ENCODE measurements around the gene C14orf132. TPM values are rescaled to one million over a fixed set of nuclear protein-coding genes. Genes with fewer than 3 reads are reported as not detected.

C14orf132 gene
- total RNA-seq, 1 donor from 2014 or later: 44.8 TPM

- TF ChIP-seq, protein P1, sequence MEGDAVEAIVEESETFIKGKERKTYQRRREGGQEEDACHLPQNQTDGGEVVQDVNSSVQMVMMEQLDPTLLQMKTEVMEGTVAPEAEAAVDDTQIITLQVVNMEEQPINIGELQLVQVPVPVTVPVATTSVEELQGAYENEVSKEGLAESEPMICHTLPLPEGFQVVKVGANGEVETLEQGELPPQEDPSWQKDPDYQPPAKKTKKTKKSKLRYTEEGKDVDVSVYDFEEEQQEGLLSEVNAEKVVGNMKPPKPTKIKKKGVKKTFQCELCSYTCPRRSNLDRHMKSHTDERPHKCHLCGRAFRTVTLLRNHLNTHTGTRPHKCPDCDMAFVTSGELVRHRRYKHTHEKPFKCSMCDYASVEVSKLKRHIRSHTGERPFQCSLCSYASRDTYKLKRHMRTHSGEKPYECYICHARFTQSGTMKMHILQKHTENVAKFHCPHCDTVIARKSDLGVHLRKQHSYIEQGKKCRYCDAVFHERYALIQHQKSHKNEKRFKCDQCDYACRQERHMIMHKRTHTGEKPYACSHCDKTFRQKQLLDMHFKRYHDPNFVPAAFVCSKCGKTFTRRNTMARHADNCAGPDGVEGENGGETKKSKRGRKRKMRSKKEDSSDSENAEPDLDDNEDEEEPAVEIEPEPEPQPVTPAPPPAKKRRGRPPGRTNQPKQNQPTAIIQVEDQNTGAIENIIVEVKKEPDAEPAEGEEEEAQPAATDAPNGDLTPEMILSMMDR (IDR thresholded peaks at IDR 0.05): no peak
- Histone ChIP-seq H3K27me3 (ENCODE audit: low read depth) (peaks cover 7% of the 10 kb centered on the region), H3K4me1 (no peaks in the 10 kb centered on the region), H3K27ac (no peak overlapping the region), H3K9me3 (no peaks in the 10 kb centered on the region), H3K4me3 (no peak overlapping the region), H3K36me3 (no peaks in the 10 kb centered on the region)
- no peak for DNase-seq
- no peak for ATAC-seq
- intact Hi-C loops (cut with DNase I): no loop called here
Measured at GRCh38 chr14:96017882-96018281, 21.3 kb upstream of the C14orf132 start.

DNA sequence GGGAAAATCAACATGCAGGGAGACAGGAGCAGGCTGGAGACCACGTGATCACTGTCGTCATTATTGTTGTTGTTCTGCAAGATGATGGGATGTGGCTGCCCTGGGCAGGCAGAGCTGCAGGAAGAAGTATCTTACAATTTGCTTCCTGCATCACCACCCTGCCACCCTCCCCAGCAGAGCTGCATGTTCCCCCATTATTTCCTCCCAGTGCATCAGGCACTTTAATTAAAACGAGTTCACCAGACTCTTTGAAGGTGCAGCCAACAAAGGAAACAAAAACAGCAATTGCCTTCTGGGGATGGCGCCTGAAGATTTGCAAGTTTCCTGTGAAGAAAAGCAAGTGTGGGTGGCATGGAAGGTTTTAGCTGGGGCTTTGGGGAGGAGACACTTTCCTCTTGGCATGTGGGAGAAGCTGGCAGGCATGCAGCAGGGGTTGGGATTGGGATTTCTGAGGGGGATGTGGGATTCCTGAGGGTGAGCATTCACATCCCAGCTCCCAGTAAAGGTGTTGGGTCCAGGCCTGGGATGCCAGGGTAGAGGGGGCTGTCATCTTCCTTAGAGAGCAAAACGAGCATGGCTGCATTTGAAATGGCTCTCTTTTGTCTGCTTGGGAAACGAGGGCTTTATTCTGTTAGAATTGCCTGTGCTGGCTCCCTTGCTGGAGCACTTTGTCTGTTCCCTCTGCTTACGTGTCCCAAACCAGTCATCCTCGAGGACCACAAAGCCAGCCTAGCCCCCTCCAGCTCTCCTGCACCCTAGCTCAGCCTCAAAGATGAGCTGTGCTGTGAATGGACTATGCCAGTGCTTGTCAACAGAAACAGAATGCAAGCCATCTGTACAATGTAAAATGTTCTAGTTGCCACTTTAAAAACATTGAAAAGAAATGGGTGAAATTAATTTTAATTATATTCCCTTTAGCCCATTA lies 11.5 kb upstream of the C14orf132 start:
- H3K27ac ChIP-seq: no peak overlapping the region
- no peaks in the 10 kb centered on the region for H3K27me3 ChIP-seq (ENCODE audit: low read depth)
- H3K36me3 ChIP-seq: no peaks in the 10 kb centered on the region
- no peaks in the 10 kb centered on the region for H3K9me3 ChIP-seq
- no peak overlapping the region for H3K4me3 ChIP-seq
- ATAC-seq (no peak), DNase-seq (no peak)
- TF ChIP-seq, protein P1 (IDR thresholded peaks at IDR 0.05): no peak
- intact Hi-C loops (cut with DNase I): no loop called here
- no peaks in the 10 kb centered on the region for H3K4me1 ChIP-seq

DNA sequence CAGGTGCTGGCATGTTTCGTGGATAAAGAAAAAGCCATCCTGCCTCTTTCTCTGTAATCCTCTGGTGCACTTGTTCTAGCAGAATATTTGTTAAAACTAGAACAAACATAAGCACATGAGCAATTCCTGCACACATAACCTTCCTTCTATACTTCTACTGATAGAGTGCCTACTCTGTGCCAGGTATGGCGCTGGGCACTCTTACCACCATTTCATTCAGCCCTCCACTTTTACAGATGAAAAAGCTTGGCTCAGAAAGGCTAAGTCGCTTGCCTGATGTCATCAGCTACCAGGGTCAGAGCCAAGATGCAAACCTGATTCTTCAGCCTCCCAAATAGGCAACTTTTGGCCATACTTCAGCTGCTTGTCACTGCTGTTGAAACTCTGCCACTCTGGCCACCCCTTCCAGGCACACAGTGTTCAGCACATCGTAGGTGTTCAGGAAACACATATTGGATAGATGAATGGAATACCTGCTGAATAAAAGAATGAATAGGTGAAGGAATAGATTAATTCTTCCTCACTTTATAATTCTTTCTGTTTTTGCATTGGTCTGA lies 10.0 kb upstream of the C14orf132 start:
- ATAC-seq: peak; percentile 64
- no peaks in the 10 kb centered on the region for H3K4me1 ChIP-seq
- intact Hi-C loops (cut with DNase I): no loop called here

DNA sequence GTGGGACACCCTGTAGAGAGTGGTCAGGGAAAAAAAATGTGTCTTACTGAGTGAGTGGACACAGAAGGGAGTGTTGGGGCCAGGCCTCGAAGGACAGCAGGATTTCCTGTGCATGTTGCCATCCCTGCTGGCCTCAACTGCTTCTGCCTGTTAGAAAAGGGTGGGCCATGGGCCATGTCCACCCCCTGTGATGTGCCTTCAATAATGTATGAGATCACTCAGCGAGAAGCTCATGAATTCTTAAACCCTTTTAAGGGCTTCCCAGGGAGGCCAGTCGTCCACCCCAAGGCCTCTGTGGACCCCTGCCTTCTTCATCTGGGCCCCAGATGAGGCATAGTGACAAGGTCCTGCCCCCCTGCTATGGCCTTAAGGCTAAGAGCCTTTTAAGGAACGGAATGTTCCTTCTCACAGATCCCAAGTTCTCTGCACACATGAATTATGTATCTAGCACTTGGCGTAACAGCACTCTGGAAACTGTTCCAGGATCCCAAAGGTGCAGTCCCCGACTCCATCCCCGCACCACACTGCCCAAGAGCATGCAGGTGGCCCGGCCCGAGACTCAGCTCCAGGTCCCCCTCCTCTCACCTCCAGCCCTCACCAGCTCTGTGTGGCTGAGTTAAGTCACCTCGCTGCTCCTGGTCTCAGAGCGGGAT lies 8.9 kb upstream of the C14orf132 start:
- H3K27ac ChIP-seq: peak overlapping the region; percentile 78
- intact Hi-C loops (cut with DNase I): no loop called here
- H3K4me3 ChIP-seq: no peak overlapping the region
- DNase-seq (peak; percentile 81), ATAC-seq (peak; percentile 91 to 92)
- no peaks in the 10 kb centered on the region for H3K4me1 ChIP-seq
- TF ChIP-seq, protein P1 (IDR thresholded peaks at IDR 0.05): no peak
- no peaks in the 10 kb centered on the region for H3K27me3 ChIP-seq (ENCODE audit: low read depth)
- H3K36me3 ChIP-seq: no peaks in the 10 kb centered on the region
- no peaks in the 10 kb centered on the region for H3K9me3 ChIP-seq

More for the DNA sequence above, 10.0 kb upstream of the C14orf132 start:
- H3K4me3 ChIP-seq: no peak overlapping the region
- H3K36me3 ChIP-seq: no peaks in the 10 kb centered on the region
- H3K27ac ChIP-seq: peak overlapping the region; percentile 78
- no peaks in the 10 kb centered on the region for H3K9me3 ChIP-seq
- TF ChIP-seq, protein P1 (IDR thresholded peaks at IDR 0.05): no peak
- no peaks in the 10 kb centered on the region for H3K27me3 ChIP-seq (ENCODE audit: low read depth)
- no peak for DNase-seq

- H3K27ac ChIP-seq: peak overlapping the region; percentile 78
- no peaks in the 10 kb centered on the region for H3K36me3 ChIP-seq
- no peak overlapping the region for H3K4me3 ChIP-seq
- intact Hi-C loops (cut with DNase I): no loop called here
- TF ChIP-seq, protein P1 (IDR thresholded peaks at IDR 0.05): no peak
- H3K9me3 ChIP-seq: no peaks in the 10 kb centered on the region
- H3K4me1 ChIP-seq: no peaks in the 10 kb centered on the region
- no peaks in the 10 kb centered on the region for H3K27me3 ChIP-seq (ENCODE audit: low read depth)
- DNase-seq: no peak
- no peak for ATAC-seq
Measured at GRCh38 chr14:96031691-96032090, 7.5 kb upstream of the C14orf132 start.

All from lower lobe of right lung (tissue), 2 donors.